IPS DF 6.9 (cell line): ENCODE measurements around the gene SAMD8.
"Not testable (repeated sequence)": the region's sequence is repeated elsewhere in the genome, so short reads cannot be mapped to it uniquely, and the experiment has no call there.

Experiments used
- DNase-seq: peaks from one replicate; pipeline ENCODE4 v3.0.0-alpha.2; 2013; ENCODE audit warnings: low read depth, low spot score
- H3K27ac ChIP-seq: one replicate; pipeline ENCODE4 v1.5.1; 2013; ENCODE audit warnings: low read length, control low read depth
- H3K27me3 ChIP-seq: 2 replicates; pipeline ENCODE4 v1.6.1; 2013; ENCODE audit warnings: mild to moderate bottlenecking, low read length; ENCODE audit not compliant: control insufficient read depth, insufficient read depth
- H3K36me3 ChIP-seq: 2 replicates; pipeline ENCODE4 v1.6.1; 2013; ENCODE audit warnings: low read length; ENCODE audit not compliant: control insufficient read depth, insufficient read depth
- H3K4me1 ChIP-seq: 2 replicates; pipeline ENCODE4 v1.6.1; 2013; ENCODE audit warnings: low read length; ENCODE audit not compliant: control insufficient read depth, insufficient read depth
- H3K4me3 ChIP-seq: 2 replicates; pipeline ENCODE4 v1.5.1; 2013; ENCODE audit warnings: mild to moderate bottlenecking, low read length
- H3K9me3 ChIP-seq: 2 replicates; pipeline ENCODE4 v1.6.1; 2013; ENCODE audit warnings: low read length, inconsistent platforms; ENCODE audit not compliant: control insufficient read depth, insufficient read depth
- WGBS: extraction: QIAGEN DNeasy Blood & Tissue Kit; methylation state at CpG from one replicate; pipeline ENCODE4 v1.1.7; 2013; ENCODE audit warnings: mixed read lengths, missing lambda C conversion rate; ENCODE audit not compliant: insufficient read length, insufficient coverage; 5-methylcytosine and 5-hydroxymethylcytosine counted together

Gene SAMD8

GRCh38 chr10:75108684-75109458 lies 2.6 kb upstream of the SAMD8 start:
- Histone ChIP-seq H3K4me3 (no peak overlapping the region), H3K36me3 (no peaks in the 10 kb centered on the region), H3K27ac (no peak overlapping the region), H3K4me1 (peaks cover 6% of the 10 kb centered on the region), H3K27me3 (no peaks in the 10 kb centered on the region), H3K9me3 (no peaks in the 10 kb centered on the region)
- no peak for DNase-seq
- no CpG with 5 or more reads among the region's 10 CpGs for WGBS

DNA sequence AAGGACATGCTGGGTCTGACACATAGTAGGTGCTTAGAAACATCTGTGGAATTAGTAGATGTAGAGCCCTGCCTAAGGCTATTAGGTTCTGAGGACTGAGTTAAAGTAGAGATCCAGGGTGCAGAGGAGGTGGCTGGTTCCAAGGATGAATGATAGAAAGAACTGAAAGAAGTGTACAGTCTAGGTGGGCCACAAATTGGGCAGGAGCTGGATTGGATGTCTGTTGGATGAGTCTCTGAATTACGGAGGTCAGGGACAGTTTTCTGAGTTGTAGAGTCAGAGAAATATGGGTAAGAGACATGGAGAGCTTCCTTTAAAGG lies 2.0 kb upstream of the SAMD8 start:
- WGBS: no CpG with 5 or more reads among the region's 1 CpG
- H3K4me3 ChIP-seq: no peak overlapping the region
- DNase-seq: no peak
- no peaks in the 10 kb centered on the region for H3K27me3 ChIP-seq
- H3K36me3 ChIP-seq: no peaks in the 10 kb centered on the region
- H3K4me1 ChIP-seq: peaks cover 6% of the 10 kb centered on the region
- H3K9me3 ChIP-seq: no peaks in the 10 kb centered on the region
- no peak overlapping the region for H3K27ac ChIP-seq

DNA sequence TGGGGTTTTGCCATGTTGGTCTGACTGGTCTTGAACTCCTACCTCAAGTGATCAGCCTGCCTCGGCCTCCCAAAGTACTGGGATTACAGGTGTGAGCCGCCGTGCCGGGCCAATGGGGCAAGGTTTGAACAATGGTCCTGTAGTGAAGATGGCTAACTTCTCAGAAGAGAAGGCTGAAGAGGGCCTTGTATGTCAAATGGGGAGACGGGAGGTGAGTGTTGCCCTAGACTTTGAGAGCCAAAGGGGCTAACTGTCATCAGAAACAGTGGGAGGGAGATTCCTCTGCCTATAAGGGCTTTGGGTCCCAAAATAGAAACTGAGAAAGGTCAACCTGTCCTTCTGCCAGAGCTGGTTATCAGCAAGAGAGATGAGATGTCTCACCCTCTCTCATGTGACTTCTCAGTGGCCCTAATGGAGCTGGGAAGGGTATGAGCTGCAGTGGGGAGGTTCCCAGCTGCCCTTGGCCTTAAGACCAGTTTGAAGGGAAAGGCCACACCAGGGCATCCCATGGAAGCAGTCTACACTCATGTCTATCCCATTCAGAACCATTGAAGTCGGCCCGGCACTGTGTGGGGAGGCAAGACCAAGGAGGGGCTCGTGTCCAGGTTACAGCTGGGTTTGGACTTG lies 1.3 kb upstream of the SAMD8 start:
- no CpG with 5 or more reads among the region's 8 CpGs for WGBS
- H3K4me1 ChIP-seq: peaks cover 6% of the 10 kb centered on the region

DNA sequence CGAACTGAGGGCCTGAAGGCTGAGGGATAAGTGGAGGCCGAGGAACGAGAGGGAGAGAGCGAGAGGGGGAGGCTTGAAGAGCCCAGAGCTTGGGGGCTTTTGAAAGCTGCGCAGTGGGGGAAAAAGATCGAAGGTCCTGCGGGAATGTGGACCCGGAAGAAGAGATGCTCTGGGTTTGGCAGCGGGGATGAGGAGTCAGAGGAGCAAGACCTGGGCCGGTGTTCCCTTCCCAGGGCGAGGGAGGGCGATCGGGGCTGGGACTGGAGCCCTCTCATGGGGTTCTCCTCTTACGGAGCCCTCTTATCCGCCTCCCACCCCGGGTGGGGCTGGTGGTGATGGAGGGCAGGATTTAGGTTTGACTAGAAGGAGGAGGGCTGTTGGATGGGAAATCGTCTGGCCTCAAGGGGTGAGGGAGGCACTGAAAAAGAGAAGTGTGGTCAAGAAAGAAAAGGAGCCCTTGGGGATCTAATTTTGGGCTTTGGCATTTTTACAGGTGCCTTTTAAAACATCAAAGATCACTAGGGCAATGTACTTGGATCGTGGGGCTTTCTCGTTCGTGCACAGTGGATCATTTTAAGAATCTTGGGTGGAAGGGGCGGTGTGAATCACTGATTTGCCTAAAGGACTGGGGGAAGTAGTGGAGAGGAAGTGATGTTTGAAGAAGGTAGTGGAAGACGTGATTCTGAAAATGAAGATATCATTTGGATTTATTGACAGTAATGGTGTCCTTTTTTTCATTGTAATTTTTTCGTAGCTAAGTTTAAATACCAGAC lies 637 bp downstream of the SAMD8 start:
- Histone ChIP-seq H3K36me3 (no peaks in the 10 kb centered on the region), H3K4me1 (peaks cover 2% of the 10 kb centered on the region; the same call in 1 of the 2 replicates), H3K9me3 (no peaks in the 10 kb centered on the region), H3K27me3 (no peaks in the 10 kb centered on the region), H3K27ac (no peak overlapping the region), H3K4me3 (peak overlapping the region; percentile 79)
- DNase-seq: no peak
- 100% methylated on average over 1 of the region's 23 CpGs for WGBS

More for the DNA sequence above, 1.3 kb upstream of the SAMD8 start:
- DNase-seq: no peak
- no peak overlapping the region for H3K4me3 ChIP-seq
- H3K27ac ChIP-seq: no peak overlapping the region
- no peaks in the 10 kb centered on the region for H3K9me3 ChIP-seq
- H3K36me3 ChIP-seq: no peaks in the 10 kb centered on the region
- H3K27me3 ChIP-seq: no peaks in the 10 kb centered on the region

- WGBS: no CpG with 5 or more reads among the region's 2 CpGs
- DNase-seq: no peak
- H3K27me3 ChIP-seq: no peaks in the 10 kb centered on the region; the same call in 1 of the 2 replicates
These were observed 3.7 kb downstream of the SAMD8 start for GRCh38 chr10:75115137-75115536.

GRCh38 chr10:75116941-75117775 lies 5.7 kb downstream of the SAMD8 start:
- not testable (repeated sequence) for H3K4me3 ChIP-seq, H3K4me1 ChIP-seq, DNase-seq, H3K36me3 ChIP-seq, H3K27me3 ChIP-seq, H3K27ac ChIP-seq, H3K9me3 ChIP-seq
- WGBS: no CpG with 5 or more reads among the region's 15 CpGs

More at GRCh38 chr10:75115137-75115536, 3.7 kb downstream of the SAMD8 start:
- Histone ChIP-seq H3K4me1 (peaks cover 2% of the 10 kb centered on the region; the same call in 1 of the 2 replicates), H3K9me3 (no peaks in the 10 kb centered on the region), H3K27ac (no peak overlapping the region), H3K36me3 (no peaks in the 10 kb centered on the region), H3K4me3 (no peak overlapping the region)

DNA sequence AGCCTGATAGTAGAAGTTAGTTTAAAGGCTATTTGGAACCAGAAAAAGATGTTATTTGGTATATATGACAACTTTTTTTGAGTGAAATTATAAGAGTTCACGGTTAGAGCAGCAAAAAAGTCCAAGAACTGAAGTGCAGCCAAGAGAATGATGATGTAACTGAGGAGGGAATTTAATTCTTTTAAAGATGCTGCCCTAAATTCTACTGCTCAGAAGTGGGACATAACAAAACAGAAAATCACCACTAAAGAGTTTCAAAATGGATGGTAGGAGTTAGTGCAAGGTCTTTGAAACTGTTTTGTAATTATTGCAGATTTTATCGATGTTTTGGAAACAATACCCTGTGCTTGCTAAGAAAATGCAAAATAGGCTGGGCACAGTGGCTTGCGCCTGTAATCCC lies 6.5 kb downstream of the SAMD8 start:
- no peaks in the 10 kb centered on the region for H3K4me1 ChIP-seq
- no peak for DNase-seq
- H3K4me3 ChIP-seq: no peak overlapping the region
- no peaks in the 10 kb centered on the region for H3K9me3 ChIP-seq
- H3K27me3 ChIP-seq: no peaks in the 10 kb centered on the region; the same call in 1 of the 2 replicates
- WGBS: 100% methylated on average over 1 of the region's 3 CpGs
- no peaks in the 10 kb centered on the region for H3K36me3 ChIP-seq
- no peak overlapping the region for H3K27ac ChIP-seq

DNA sequence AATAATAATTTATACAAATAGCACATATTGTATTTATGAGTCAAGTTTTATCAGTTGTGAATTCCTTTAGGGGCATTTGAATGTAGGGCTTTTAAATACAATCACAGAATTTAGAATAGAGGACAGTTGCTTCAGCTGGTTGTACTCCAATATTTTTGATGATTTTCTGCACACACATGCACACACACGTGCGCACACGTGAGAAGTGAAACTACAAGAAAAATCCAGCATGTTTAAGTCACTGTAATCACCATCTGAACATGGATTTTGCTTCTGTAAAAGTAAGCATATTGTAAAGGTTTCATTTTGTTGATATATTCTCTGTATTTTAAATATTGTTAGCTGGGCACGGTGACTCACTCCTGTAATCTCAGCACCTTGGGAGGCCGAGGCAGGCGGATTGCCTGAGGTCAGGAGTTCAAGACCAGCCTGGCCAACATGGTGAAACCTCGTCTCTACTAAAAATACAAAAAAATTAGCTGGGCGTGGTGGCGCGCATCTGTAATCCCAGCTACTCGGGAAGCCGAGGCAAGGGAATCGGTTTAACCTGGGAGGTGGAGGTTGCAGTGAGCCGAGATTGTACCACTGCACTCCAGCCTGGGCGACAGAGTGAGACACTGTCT lies 8.1 kb downstream of the SAMD8 start:
- not testable (repeated sequence) for H3K27me3 ChIP-seq, H3K9me3 ChIP-seq, H3K27ac ChIP-seq, H3K4me3 ChIP-seq, H3K4me1 ChIP-seq, H3K36me3 ChIP-seq, DNase-seq
- no CpG with 5 or more reads among the region's 15 CpGs for WGBS

- DNase-seq: no peak
- Histone ChIP-seq H3K4me3 (no peak overlapping the region), H3K4me1 (no peaks in the 10 kb centered on the region), H3K9me3 (no peaks in the 10 kb centered on the region), H3K27me3 (no peaks in the 10 kb centered on the region; the same call in 1 of the 2 replicates), H3K27ac (no peak overlapping the region), H3K36me3 (no peaks in the 10 kb centered on the region)
- WGBS: no CpG with 5 or more reads among the region's 1 CpG
These were observed 9.9 kb downstream of the SAMD8 start for GRCh38 chr10:75121322-75121721.
